GM19372 (cell line): ENCODE data around the gene CENPS.
"Not testable (repeated sequence)": the region's sequence is repeated elsewhere in the genome, so short reads cannot be mapped to it uniquely, and the experiment has no call there.

ENCODE experiments used
- ATAC-seq: cut with Tn5 transposase; IDR thresholded peaks from one replicate; pipeline ENCODE4 v1.9.1; 2021; ENCODE audit warnings: mild to moderate bottlenecking, low read depth, moderate library complexity; ENCODE audit not compliant: unreplicated experiment

CENPS gene

DNA sequence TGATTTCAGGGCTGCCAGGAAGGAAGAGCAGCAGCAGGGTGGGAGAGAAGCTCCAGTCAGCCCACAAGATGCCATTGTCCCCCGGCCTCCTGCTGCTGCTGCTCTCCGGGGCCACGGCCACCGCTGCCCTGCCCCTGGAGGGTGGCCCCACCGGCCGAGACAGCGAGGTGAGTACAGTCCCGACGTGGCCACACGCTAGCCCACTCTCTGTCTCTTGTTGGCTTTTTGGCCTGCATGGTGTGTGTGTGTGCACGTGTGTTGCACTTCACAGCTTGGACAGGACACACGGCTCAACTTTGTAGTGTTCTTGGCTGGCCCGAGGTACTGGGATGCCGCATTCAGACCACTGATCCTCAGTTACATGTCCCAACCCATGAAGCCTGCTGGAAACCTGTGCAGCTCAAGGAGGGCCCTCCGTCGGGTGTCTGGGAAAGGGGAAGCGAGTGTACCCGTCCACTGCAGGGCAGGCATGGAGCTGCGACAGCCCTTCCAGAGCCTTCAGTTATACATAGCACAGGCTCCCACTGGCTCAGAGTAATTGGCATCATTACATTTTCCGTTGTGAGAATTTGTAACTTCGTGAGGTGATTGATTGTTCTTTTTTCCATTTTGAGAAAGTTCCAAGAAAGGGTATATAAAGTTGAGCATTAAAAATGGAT lies 20.1 kb downstream of the CENPS start:
- no peak for ATAC-seq

DNA sequence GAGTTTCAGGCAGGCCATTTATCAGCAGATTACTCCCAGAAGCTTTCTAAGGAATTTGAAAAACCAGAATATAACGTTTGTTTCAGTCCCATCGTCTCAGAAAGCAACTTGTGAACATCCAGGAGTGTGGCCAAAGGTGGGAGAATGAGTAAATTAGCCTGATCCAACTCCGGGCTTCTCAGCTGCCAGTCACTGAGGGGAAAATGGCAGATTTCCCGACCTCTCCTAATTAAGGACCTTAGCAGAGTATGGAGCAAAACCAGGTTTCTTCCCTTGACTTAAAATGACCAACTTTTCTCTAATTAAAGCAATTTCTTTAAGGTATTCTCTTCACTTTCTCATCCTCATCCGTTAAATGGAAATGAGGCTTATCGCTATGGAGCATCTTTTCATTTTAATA lies 20.6 kb downstream of the CENPS start:
- no peak for ATAC-seq

DNA sequence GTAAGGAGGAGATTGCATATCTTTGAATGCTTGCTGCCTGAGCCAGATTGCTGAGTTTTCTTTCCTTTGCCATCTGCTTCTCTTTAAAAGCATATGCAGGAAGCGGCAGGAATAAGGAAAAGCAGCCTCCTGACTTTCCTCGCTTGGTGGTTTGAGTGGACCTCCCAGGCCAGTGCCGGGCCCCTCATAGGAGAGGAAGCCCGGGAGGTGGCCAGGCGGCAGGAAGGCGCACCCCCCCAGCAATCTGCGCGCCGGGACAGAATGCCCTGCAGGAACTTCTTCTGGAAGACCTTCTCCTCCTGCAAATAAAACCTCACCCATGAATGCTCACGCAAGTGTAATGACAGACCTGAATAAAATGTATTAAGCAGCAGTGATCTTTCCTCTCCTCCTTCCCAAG lies 21.1 kb downstream of the CENPS start:
- ATAC-seq = no peak

DNA sequence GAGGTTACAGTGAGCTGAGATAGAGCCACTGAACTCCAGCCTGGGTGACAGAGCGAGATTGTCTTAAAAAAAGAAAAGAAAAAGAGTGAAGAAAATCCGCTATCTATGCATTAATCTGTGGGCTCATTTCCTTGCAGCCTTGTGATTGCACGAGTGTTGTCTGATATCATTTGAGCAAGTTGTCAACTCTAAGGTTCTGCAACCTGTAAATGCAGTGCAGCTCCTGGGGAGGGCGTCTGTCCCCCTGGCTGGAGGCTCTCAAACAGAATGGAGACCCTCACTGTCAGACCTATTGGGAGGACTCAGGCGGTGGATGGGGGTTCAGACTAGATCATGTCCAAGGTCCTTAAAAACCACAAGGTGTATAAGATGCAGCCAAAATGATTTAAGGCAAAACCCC lies 25.8 kb downstream of the CENPS start:
- ATAC-seq = no peak

DNA sequence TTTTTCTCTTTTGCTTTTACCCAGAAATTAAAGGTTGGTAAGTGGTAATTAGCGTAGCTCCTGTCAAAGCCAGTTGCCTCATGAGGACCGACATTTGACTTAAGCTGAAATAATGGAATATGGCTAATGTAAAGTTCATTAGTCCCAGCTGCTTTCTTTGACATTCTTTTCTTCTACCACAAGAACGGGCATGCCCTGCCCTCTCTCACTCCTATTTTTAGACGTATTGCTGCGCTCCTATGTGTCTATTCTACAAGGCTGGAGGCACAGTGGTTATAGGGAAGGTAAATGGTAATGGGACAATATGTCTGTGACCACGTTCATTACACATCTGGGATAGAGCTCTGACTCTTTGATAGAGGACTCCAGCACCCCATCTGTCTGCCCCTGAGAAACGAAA lies 26.4 kb downstream of the CENPS start:
- no peak for ATAC-seq

DNA sequence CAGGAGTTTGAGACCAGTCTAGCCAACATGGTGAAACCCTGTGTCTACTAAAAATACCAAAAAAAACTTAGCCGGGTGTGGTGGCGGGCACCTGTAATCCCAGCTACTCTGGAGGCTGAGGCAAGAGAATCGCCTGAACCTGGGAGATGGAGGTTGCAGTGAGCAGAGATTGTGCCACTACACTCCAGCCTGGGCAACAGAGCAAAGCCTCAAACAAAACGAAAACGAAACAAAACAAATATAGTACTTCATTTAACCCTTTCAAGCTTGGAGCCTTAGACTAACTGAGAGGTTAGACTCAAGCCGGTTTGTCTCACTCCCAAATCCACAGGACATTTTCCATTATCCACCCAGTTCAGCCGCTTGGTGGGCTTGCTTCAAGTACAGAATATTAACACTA lies 27.2 kb downstream of the CENPS start:
- ATAC-seq = not testable (repeated sequence)

DNA sequence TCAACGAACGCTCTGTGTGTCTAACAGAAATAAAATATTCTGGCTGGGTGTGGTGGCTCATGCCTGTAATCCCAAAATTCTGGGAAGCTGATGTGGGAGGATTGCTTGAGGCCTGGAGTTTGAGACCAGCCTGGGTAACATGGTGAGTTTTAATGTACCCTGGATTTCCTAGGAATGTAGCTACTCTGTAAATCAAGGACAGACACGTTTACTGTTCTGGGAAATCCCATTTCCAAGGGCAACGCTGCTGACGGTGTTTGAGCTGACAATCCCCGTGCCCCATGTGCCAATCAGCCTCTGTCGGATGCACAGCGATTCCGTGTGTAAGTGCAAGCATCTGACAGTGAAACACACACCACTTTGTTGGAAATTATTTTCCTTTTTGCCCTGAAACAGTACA lies 27.6 kb downstream of the CENPS start:
- ATAC-seq = no peak

DNA sequence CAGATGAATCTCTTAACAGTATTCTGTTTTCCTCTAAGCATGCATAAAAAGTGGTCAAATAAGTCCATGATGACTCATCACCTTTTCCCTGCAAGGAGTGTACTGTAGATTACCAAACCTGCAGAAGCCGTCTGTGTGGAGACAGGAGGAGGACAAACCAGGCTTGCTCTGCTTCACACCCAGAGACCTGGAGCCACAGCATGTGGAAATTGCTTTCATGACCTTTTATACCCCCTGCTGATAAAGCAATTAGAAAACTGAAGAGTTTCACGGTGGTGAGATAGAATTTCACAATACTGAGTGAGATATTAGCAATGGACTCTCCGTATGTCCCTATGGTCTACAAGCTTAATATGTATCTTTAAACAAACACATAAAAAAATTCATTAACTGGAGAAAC lies 29.0 kb downstream of the CENPS start:
- no peak for ATAC-seq

DNA sequence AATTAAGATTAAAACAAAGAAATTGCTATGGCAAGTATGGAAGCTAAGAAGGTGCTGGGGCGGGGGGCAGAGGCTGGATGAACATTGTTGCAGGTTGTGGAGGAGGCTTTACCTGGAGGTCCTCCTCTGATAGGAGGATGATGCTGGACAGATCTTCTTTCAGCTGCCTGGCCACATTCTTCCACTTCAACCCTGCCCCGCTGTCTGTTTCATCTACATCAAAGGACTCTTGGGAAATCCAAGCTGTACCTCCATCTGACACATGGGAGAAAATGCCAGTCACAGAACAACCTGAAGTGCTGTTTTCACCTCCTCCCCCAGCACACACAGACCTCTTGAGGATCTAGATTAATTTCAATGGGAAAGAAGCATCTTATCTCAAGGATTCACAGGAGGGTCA lies 36.8 kb downstream of the CENPS start:
- no peak for ATAC-seq

DNA sequence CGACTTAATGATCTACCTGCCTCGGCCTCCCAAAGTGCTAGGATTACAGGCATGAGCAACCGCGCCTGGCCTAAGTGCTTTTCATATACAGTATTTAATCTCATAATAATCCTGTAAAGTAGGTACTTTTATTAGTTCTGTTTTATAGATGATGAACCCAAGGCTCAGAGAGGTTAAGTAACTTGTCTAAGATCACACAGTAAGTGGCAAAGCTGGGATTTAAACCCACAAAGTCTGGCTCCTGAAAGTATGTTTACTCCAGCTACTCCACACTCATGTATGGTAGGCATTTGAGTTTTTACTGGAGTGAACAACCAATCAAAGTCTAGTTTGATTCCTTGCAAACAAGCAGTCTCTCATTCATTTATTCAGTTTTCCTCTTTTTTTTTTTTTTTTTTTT lies 39.8 kb downstream of the CENPS start:
- ATAC-seq = no peak

DNA sequence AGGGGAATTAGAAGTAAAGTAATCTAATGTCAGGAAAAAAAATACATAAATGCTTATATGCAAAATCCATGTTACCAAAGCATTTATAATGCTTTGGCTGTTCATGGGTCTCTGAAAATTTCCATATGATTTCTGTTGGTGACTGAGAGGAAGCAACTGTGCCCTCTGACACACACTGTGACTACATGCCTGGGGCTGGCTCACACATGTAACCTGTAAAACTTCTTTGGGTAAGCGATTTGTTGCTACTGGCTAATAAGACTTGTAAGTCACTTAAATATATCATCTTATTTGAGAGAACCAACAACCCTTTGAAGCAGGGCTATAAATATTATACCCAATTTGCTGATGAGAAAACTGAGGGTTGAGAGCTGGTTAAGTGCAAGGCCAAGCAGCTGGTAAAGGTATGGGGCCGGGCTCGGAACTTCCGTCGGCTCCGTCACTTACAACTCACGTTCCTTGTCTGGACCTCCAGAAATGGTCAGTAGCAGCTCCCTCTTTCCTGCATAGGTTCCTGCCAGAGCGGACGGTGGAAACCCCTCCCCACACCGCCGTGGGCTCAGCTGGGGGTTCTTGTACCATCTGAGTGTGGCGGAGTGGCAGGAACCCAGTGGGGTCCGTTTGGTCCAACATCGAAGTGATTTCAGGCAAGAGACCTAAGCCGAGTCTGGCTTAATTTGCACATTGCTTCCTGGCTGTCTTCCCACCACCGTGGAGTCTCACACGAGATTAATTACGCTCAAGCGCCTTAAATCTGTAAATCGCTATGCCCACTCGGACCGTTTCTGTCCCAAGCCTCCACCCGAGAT lies 41.4 kb downstream of the CENPS start:
- peak; percentile 3 for ATAC-seq

DNA sequence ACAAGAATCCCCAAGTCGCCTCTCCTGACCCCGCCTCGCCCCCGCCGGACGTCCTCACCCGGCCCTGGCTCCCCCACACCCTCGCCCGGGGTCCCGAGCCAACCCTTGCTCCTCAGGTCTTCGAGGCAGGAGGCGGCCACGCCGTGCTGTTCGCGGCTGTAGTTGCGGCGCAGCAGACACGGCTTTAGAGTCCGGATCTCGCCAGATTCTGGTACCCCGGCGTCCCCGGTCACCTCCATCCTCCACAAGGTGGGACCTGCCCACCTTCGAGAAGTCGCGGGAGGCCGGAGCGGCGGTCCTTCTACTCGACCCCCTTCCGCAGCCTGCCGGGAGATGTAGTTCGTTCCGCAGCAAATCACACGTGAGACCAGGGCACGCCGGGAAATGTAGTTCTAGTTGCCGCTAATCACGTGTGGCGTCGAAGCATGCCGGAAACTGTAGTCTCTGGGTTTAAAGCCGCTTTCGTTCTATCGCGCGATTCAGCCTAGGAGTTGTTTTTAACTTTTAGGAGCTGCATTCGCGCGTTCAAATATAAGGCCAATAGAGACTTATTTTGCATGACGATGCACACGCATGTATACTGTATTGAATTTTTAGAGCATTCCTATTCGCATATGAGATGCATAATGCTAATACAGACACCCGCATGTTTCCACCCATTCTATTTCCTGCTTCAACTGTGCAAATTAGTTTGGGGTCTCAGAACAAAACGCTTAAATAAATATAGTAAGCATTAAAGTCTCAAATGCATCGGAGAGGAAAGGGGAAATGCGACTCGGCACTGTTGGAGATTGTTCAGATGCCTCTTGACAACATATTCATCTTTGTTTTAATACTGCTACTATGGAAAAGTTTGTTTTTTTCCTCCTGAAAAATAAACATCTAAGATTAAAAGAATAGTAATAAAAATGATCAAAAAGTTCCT lies 42.2 kb downstream of the CENPS start, which contains the start of gene DFFA:
Gene DFFA (minus strand): TSS at position 310 of the 925 bp plus-strand sequence. CDS start 71 bp downstream, at position 239.
- peak; percentile 67 for ATAC-seq

DNA sequence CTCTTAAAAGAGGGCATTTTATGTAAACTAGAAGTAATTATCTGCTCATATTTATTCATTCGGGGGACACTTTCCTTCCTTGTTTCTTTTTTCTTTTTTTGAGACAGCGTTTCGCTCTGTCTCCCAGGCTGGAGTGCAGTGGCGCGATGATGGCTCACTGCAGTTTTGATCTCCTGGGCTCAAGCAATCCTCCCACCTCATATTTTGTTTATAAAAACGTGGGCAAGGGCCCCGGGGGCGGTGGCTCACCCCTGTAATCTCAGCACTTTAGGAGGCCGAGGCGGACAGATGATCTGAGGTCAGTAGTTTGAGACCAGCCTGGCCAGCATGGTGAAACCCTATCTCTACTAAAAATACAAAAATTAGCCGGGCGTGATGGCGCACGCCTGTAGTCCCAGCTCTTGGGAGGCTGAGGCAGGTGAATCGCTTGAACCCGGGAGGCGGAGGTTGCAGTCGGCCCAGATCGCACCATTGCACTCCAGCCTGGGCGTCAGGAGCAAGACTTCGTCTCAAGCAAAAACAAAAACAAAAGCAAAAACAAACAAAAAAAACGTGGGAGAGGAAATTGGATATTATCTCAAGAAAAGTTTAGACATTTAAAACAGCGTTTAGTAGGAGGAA lies 43.0 kb downstream of the CENPS start:
- no peak for ATAC-seq

DNA sequence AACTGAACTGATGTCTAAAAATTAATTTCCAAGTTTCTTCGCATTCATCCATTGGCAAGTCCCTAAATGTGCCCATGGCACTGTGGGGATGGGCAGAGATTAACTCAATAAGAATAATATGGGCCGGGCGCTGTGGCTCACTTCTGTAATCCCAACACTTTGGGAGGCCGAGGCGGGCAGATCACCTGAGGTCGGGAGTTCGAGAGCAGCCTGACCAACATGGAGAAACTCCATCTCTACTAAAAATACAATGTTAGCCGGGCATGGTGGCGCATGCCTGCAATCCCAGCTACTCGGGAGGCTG lies 44.0 kb downstream of the CENPS start:
- not testable (repeated sequence) for ATAC-seq

DNA sequence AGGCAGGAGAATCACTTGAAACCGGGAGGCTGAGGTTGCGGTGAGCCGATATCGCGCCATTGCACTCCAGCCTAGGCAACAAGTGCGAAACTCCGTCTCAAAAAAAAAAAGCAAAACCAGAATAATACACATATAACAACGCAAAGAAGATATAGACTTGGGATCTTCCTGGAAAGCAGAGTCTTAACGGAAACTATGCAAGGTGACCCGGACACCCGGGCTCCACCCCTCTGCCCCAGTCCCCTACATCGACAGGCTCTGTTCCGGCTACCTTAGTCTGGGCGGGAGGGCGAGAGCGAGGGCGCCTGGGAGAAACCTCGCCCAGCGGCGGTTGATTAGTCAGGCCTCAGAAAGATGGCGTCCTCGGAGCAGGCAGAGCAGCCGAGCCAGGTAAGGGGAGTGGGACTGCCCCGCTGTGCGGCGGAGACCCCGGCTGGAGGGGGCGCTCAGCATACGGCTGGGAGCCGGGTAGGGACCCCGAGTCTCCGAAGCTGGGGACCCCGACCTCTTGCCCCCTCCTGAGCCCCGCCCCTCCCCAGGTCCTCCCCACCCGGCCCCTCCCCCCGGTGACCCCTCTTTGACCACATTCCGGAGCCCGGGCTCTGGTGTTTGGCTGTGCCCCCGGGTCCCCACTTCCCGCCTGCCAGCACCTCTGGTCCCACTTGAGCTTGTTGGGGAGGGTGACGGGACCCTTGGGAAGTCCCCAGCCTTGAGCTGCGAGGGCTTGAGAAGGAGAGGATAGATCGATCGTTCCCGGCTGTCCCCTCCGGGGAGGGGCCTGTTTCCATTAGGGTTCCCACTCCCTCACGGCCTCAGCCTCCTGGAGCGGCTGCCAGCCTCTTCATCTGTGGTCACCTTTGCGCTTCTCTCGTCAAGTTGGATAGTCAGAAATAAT lies 44.6 kb downstream of the CENPS start, which contains the start of gene PEX14:
Gene PEX14 (plus strand): TSS at position 338 of the 895 bp plus-strand sequence. CDS start 17 bp downstream, at position 355.
- ATAC-seq = peak; percentile 55

DNA sequence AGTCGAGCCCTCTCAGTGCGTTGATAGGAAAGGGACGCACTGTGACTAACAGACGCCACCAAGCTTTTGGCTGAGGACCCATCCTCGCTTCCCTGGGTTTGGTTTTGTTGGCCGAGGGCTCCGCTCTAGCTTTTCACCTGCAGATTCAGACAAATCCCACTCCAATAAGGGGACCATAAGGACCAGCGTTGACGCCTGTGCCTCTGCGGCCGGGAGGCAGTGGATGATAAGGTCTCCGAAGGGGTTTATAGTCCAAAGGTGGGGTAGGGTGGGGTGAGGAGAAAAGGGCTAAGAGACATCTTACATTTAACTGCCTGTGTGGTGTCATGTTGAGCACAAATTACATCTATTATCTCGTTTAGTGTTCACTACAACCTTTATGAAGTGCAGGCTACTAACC lies 45.3 kb downstream of the CENPS start:
- no peak for ATAC-seq

DNA sequence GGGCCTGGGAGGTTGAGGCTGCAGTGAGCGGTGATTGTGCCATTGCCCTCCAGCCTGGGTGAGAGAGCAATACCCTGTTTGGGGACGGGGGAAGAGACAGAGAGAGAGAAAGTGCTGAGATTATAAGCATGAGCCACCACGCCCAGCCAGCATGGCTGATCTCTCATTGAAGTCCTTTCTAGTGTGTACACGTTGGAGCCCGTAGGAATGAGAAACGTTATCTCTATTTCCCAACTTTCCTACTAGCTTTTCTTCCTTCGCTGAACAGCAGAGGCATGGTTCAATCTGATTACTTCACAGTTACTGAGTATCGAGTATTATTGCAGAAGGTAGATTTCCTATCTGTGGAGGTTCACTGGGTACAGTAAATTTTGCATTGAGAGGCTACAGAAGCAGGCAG lies 49.1 kb downstream of the CENPS start:
- no peak for ATAC-seq

DNA sequence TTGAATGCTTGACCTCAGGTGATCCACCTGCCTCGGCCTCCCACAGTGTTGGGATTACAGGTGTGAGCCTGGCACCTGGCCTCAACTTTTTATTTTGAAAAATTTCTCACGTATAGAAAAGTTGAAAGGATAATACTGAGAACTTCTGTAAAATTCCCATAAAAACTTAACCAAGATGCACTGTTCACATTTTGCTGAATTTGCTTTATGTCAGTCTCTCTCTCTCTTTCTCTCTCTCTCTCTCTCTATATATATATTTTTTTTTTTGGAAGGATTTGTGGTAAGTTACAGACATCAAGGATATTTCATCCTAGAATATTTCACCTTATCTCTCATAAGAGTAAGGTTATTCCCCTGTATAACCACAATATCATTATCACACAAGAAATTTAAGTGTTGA lies 50.4 kb downstream of the CENPS start:
- no peak for ATAC-seq

DNA sequence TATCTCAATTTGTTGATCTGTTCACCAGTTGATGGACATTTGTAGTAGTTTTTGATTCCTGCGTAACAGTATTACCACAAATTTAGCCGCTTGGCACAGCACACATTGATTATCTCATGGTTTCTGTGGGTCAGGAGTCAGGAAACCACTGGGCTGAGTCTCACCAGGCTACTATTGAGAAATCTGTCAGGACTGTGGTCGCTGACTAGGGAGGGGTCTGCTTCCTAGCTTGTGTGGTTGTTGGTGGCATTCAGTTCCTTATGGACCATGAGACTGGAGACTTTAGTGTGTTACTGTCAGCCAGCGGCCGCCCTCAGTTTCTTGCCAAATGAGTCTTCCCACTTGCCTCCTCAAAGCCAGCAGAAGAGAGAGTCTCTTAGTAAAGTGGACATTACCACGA lies 54.3 kb downstream of the CENPS start:
- no peak for ATAC-seq
